OCI-LY3 (cell line): ENCODE measurements around the gene TBC1D4.

Experiments used
- H2AFZ ChIP-seq: fragments of 200-600, 300-600 bp; shearing (Covaris generic); 2 replicates; pipeline ENCODE4 v1.6.0; 2014; ENCODE audit warnings: antibody characterized with exemption, low read depth, low read length
- H3K27ac ChIP-seq: fragments of 200-600, 300-600 bp; sonication (generic); 2 replicates; pipeline ENCODE4 v1.5.1; 2014; ENCODE audit warnings: mild to moderate bottlenecking, low read length, moderate library complexity, mixed read lengths
- H3K27me3 ChIP-seq: fragments of 200-600, 300-600 bp; sonication (generic); 2 replicates; pipeline ENCODE4 v1.6.1; 2014; ENCODE audit warnings: low read depth, low read length, mixed read lengths
- H3K36me3 ChIP-seq: fragments of 200-600, 300-600 bp; sonication (generic); replicated peaks from 2 replicates; pipeline ENCODE3; 2014; ENCODE audit warnings: low read depth, low read length, mixed read lengths
- H3K4me1 ChIP-seq: fragments of 300-600, 200-600 bp; sonication (generic); 2 replicates; pipeline ENCODE4 v1.6.1; 2014; ENCODE audit warnings: low read length, mixed read lengths
- H3K4me2 ChIP-seq: fragments of 200-600, 300-600 bp; sonication (generic); 2 replicates; pipeline ENCODE4 v1.6.1; 2014; ENCODE audit warnings: low read length, mixed read lengths
- H3K4me3 ChIP-seq: fragments of 300-600, 200-600 bp; sonication (generic); 2 replicates; pipeline ENCODE4 v1.5.1; 2014; ENCODE audit warnings: antibody characterized with exemption, mild to moderate bottlenecking, low read length, moderate library complexity
- H3K79me2 ChIP-seq: fragments of 300-600, 200-600 bp; shearing (Covaris generic); 2 replicates; pipeline ENCODE4 v1.6.1; 2014; ENCODE audit warnings: mild to moderate bottlenecking, low read length, mixed read lengths
- H3K9ac ChIP-seq: fragments of 300-600, 200-600 bp; shearing (Covaris generic); 2 replicates; pipeline ENCODE4 v1.6.0; 2014; ENCODE audit warnings: mild to moderate bottlenecking, low read length, moderate library complexity
- H3K9me3 ChIP-seq: fragments of 200-600, 300-600 bp; shearing (Covaris generic); 2 replicates; pipeline ENCODE4 v1.6.1; 2014; ENCODE audit warnings: low read length, mixed read lengths; ENCODE audit not compliant: insufficient read depth
- H4K20me1 ChIP-seq: fragments of 200-600, 300-600 bp; sonication (generic); 2 replicates; pipeline ENCODE4 v1.6.1; 2016; ENCODE audit warnings: low read length, mixed read lengths; ENCODE audit not compliant: insufficient read depth
- EZH2phosphoT487 ChIP-seq: fragments of 200-600 bp; shearing (Covaris generic); IDR thresholded peaks from 2 replicates; pipeline ENCODE4 v1.6.1; 2018; ENCODE audit warnings: antibody characterized with exemption, mixed run types, low read depth
- TF ChIP-seq, protein P1 (sequence below): fragments of 200-600, 300-600 bp; sonication (generic); IDR thresholded peaks from 2 replicates; pipeline ENCODE4 v1.5.1; 2014; ENCODE audit warnings: antibody characterized with exemption, low read length, low read depth

TBC1D4 gene

DNA sequence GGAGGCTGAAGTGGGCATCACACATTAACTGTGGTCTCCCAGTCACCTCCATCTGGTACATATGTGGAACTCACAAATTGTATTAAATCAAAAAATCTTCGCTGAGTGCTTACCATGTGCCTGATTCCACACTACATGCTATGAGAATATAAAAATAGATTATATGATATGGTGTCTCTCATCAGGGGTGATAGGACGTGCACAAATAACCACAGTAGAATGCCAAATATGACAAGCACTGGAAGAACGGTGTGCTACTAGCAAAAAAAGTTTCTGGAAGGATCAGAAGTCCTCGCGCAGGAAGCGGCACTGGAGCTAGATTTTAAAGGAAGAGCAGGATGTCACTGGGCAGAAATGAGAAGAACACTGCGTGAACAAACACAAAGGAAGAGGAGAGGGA, 62.3 kb downstream of the TBC1D4 start:
- H4K20me1 ChIP-seq, result no peaks in the 10 kb centered on the region
- TF ChIP-seq, protein P1, sequence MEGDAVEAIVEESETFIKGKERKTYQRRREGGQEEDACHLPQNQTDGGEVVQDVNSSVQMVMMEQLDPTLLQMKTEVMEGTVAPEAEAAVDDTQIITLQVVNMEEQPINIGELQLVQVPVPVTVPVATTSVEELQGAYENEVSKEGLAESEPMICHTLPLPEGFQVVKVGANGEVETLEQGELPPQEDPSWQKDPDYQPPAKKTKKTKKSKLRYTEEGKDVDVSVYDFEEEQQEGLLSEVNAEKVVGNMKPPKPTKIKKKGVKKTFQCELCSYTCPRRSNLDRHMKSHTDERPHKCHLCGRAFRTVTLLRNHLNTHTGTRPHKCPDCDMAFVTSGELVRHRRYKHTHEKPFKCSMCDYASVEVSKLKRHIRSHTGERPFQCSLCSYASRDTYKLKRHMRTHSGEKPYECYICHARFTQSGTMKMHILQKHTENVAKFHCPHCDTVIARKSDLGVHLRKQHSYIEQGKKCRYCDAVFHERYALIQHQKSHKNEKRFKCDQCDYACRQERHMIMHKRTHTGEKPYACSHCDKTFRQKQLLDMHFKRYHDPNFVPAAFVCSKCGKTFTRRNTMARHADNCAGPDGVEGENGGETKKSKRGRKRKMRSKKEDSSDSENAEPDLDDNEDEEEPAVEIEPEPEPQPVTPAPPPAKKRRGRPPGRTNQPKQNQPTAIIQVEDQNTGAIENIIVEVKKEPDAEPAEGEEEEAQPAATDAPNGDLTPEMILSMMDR, result no peak
- no peak for TF ChIP-seq EZH2phosphoT487
- no peaks in the 10 kb centered on the region for H3K36me3 ChIP-seq
- H3K27me3 ChIP-seq, result no peaks in the 10 kb centered on the region
- H2AFZ ChIP-seq, result no peak overlapping the region
- no peak overlapping the region for H3K4me2 ChIP-seq
- no peak overlapping the region for H3K4me3 ChIP-seq
- H3K27ac ChIP-seq, result no peak overlapping the region
- peaks cover 28% of the 10 kb centered on the region for H3K4me1 ChIP-seq
- H3K79me2 ChIP-seq, result no peaks in the 10 kb centered on the region
- no peak overlapping the region for H3K9ac ChIP-seq
- no peaks in the 10 kb centered on the region for H3K9me3 ChIP-seq

DNA sequence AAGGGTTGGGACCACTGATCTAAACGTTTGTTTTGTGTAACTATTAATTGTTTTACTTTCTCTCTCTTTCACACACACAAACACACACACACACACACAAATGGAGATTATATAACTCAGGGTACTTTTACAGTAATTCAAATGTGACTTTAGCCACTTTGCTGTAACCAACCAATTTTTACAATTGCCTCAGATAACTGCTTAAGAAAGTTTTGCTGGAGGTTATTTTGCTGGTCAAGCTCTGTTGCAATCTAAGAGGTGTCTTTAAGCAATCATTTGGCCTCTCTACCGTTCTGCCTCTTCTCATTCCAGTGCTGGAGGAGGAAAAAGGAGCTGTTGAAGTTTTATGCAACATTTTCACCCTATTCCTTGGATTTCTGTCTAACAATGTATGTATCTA, 63.0 kb downstream of the TBC1D4 start:
- Histone ChIP-seq H3K27me3 (no peaks in the 10 kb centered on the region), H3K27ac (no peak overlapping the region), H3K9me3 (no peaks in the 10 kb centered on the region), H3K4me2 (no peak overlapping the region), H3K4me3 (no peak overlapping the region), H3K9ac (no peak overlapping the region), H2AFZ (no peak overlapping the region), H3K4me1 (peaks cover 33% of the 10 kb centered on the region), H4K20me1 (no peaks in the 10 kb centered on the region), H3K79me2 (no peaks in the 10 kb centered on the region), H3K36me3 (no peaks in the 10 kb centered on the region)
- TF ChIP-seq EZH2phosphoT487, result no peak
- TF ChIP-seq, protein P1, result no peak

DNA sequence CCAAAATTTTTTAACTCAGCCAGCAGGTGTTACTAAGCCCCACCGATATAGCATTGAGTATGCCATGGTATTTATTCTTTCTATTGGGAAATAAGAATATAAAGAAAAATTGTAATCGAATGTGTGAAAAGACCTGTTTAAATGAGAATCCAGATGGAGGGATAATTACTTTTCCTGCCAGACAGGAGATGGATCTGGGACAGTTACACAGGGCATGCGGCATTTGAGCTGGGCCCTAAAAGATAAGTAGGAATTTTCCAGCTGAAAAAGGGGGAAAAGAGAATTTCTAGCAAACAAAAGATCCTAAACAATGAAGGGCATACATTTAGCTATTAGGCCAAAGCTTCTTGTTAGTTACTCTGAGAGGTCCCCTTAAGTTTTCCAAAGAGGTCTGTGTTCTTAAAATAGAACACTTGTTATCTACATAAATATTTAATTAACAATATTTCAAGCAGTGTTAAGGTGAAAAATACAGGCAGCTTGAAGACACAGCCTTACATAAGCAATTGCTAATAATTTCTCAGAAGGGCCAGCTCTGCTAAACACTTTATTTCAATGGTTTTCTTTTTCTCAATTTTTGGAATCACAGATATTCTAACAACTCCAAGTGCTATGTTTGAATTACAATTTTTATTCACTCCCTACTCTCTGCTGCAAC, 63.7 kb downstream of the TBC1D4 start:
- Histone ChIP-seq H3K36me3 (no peaks in the 10 kb centered on the region), H3K9me3 (no peaks in the 10 kb centered on the region), H3K79me2 (no peaks in the 10 kb centered on the region), H3K27ac (no peak overlapping the region), H2AFZ (no peak overlapping the region), H3K4me1 (peaks cover 36% of the 10 kb centered on the region), H4K20me1 (no peaks in the 10 kb centered on the region), H3K27me3 (no peaks in the 10 kb centered on the region), H3K9ac (no peak overlapping the region), H3K4me2 (no peak overlapping the region), H3K4me3 (no peak overlapping the region)
- TF ChIP-seq, protein P1, result no peak
- no peak for TF ChIP-seq EZH2phosphoT487

GRCh38 chr13:75417656-75418055, 64.3 kb downstream of the TBC1D4 start:
- Histone ChIP-seq H3K27me3 (no peaks in the 10 kb centered on the region), H3K27ac (no peak overlapping the region), H4K20me1 (no peaks in the 10 kb centered on the region)

More at GRCh38 chr13:75417656-75418055, 64.3 kb downstream of the TBC1D4 start:
- H3K9ac ChIP-seq, result no peak overlapping the region
- no peaks in the 10 kb centered on the region for H3K9me3 ChIP-seq
- no peak overlapping the region for H3K4me3 ChIP-seq
- peaks cover 36% of the 10 kb centered on the region for H3K4me1 ChIP-seq
- no peak overlapping the region for H2AFZ ChIP-seq
- H3K79me2 ChIP-seq, result no peaks in the 10 kb centered on the region
- no peak overlapping the region for H3K4me2 ChIP-seq
- no peaks in the 10 kb centered on the region for H3K36me3 ChIP-seq
- TF ChIP-seq EZH2phosphoT487, result no peak
- TF ChIP-seq, protein P1, result no peak
